SH-SY5Y (cell line): Measurements from ENCODE around the gene PNMT.

Experiments
- GATA2 ChIP-seq: IDR thresholded peaks from 2 replicates; pipeline ENCODE4 v1.6.1; 2011; ENCODE audit warnings: mild to moderate bottlenecking, low read depth, low read length
- GATA3 ChIP-seq: IDR thresholded peaks from 2 replicates; pipeline ENCODE4 v1.6.1; 2011; ENCODE audit warnings: low read depth, mild to moderate bottlenecking, low read length, moderate library complexity

GRCh38 chr17:39667262-39667944, 850 bp upstream of the PNMT start:
- TF ChIP-seq GATA2 (peak; percentile 93), GATA3 (no peak)
